Measurements from ENCODE around the gene SIPA1L3.

GRCh38 chr19:38197937-38198704, 291.1 kb downstream of the SIPA1L3 start:
- TF ChIP-seq FOSL2 (IDR thresholded peaks at IDR 0.05; ENCODE audit: borderline replicate concordance, low read depth) = no peak
- no peak for TF ChIP-seq CTCF (IDR thresholded peaks at IDR 0.05)
- TF ChIP-seq POLR2AphosphoS5 (IDR thresholded peaks at IDR 0.05; ENCODE audit: low read depth, low read length) = no peak
- no peak for TF ChIP-seq MAX (IDR thresholded peaks at IDR 0.05; ENCODE audit: low read depth)
- TF ChIP-seq SIN3A (IDR thresholded peaks at IDR 0.05; ENCODE audit: borderline replicate concordance, low read depth, low read length) = no peak
- TF ChIP-seq PBX3 (IDR thresholded peaks at IDR 0.05) = no peak
- no peak for TF ChIP-seq SMC3 (IDR thresholded peaks at IDR 0.05; ENCODE audit: low read depth, low read length)
- no peak for TF ChIP-seq RCOR1 (IDR thresholded peaks at IDR 0.05; ENCODE audit: low read length)
- TF ChIP-seq GABPA (IDR thresholded peaks at IDR 0.05; ENCODE audit: low read depth) = no peak
- TF ChIP-seq USF2 (IDR thresholded peaks at IDR 0.05; ENCODE audit: borderline replicate concordance, low read depth, low read length) = no peak
- no peak for TF ChIP-seq GATA2 (CRISPR knock-in tag; IDR thresholded peaks at IDR 0.05)

All from SK-N-SH (cell line).